Activated naive CD8-positive, alpha-beta T cell treated with anti-CD3 and anti-CD28 coated beads for 36 hours (primary cell): ENCODE results near the gene RPS6KA4. TPM values are rescaled to one million over a fixed set of nuclear protein-coding genes. Genes with fewer than 3 reads are reported as not detected.

ENCODE experiments used
- total RNA-seq, 2 experiments: library from RNA; stranded (reverse); gene quantifications; one replicate each; pipeline ENCODE4 v1.2.3, GENCODE V29; 2021

The RPS6KA4 gene
- total RNA-seq, 2 experiments from 2014 or later = 20.3 to 24.5 TPM

Other genes starting within 250 kb of the RPS6KA4 start
- gene MACROD1, start 193.0 kb upstream of the RPS6KA4 start, total RNA-seq = 10 to 100 TPM; 27.6 to 29.6 TPM
- 100 to 1,000 TPM; 373 to 379 TPM for gene STIP1, start 173.0 kb upstream of the RPS6KA4 start, total RNA-seq
- 100 to 1,000 TPM; 217 to 235 TPM for gene FERMT3, start 152.4 kb upstream of the RPS6KA4 start, total RNA-seq
- 10 to 100 TPM; 24.1 to 24.4 TPM for gene TRPT1, start 133.0 kb upstream of the RPS6KA4 start, total RNA-seq
- gene NUDT22, start 132.9 kb upstream of the RPS6KA4 start, total RNA-seq = 10 to 100 TPM; 58.4 to 69.6 TPM
- 10 to 100 TPM; 16.5 to 17.7 TPM for gene DNAJC4, start 128.6 kb upstream of the RPS6KA4 start, total RNA-seq
- 10 to 100 TPM; 84.7 to 85.8 TPM for gene VEGFB, start 124.6 kb upstream of the RPS6KA4 start, total RNA-seq
- gene FKBP2, start 118.1 kb upstream of the RPS6KA4 start, total RNA-seq = 10 to 100 TPM; 21.9 to 22.8 TPM
- 100 to 1,000 TPM; 332 to 336 TPM for gene PPP1R14B, start 112.2 kb upstream of the RPS6KA4 start, total RNA-seq
- 1 to 10 TPM; 7.3 to 7.4 TPM for gene PLCB3, start 107.6 kb upstream of the RPS6KA4 start, total RNA-seq
- 10 to 100 TPM; 23.5 to 24.2 TPM for gene BAD, start 74.5 kb upstream of the RPS6KA4 start, total RNA-seq
- gene GPR137, start 73.3 kb upstream of the RPS6KA4 start, total RNA-seq = 10 to 100 TPM; 32.5 to 35.7 TPM
- gene KCNK4, start 67.9 kb upstream of the RPS6KA4 start, total RNA-seq = not detected
- not detected for gene CATSPERZ, start 58.8 kb upstream of the RPS6KA4 start, total RNA-seq
- gene ESRRA, start 53.6 kb upstream of the RPS6KA4 start, total RNA-seq = 10 to 100 TPM; 46.5 to 46.9 TPM
- 100 to 1,000 TPM; 235 to 248 TPM for gene TRMT112, start 41.6 kb upstream of the RPS6KA4 start, total RNA-seq
- gene PRDX5, start 41.0 kb upstream of the RPS6KA4 start, total RNA-seq = 100 to 1,000 TPM; 111 to 116 TPM
- gene CCDC88B, start 19.0 kb upstream of the RPS6KA4 start, total RNA-seq = 10 to 100 TPM; 73.5 to 74.5 TPM
- gene SLC22A11, start 196.8 kb downstream of the RPS6KA4 start, total RNA-seq = not detected
- not detected for gene SLC22A12, start 232.1 kb downstream of the RPS6KA4 start, total RNA-seq